Brain microvascular endothelial cell (primary cell): ENCODE measurements around the gene FGD4.

Experiments
- DNase-seq: peaks from one replicate; pipeline ENCODE4 v3.0.0-alpha.2; 2020
- H3K27ac ChIP-seq: fragments of 250-450 bp; sonication (Bioruptor Pico); 2 replicates; pipeline ENCODE4 v1.5.1; 2020; ENCODE audit warnings: mild to moderate bottlenecking, moderate library complexity
- H3K27me3 ChIP-seq: fragments of 250-450 bp; sonication (Bioruptor Pico); replicated peaks from 2 replicates; pipeline ENCODE4 v1.5.1; 2020; ENCODE audit warnings: mild to moderate bottlenecking
- H3K36me3 ChIP-seq: fragments of 250-450 bp; sonication (Bioruptor Pico); replicated peaks from 2 replicates; pipeline ENCODE4 v1.5.1; 2020; ENCODE audit warnings: mild to moderate bottlenecking
- H3K4me3 ChIP-seq: 2 replicates; pipeline ENCODE4 v1.5.1; 2011; ENCODE audit warnings: low read depth, mild to moderate bottlenecking, control low read depth, low read length, moderate library complexity
- CTCF ChIP-seq: IDR thresholded peaks from 2 replicates; pipeline ENCODE4 v1.5.1; 2011; ENCODE audit warnings: low read depth, mild to moderate bottlenecking, moderate library complexity, low read length, control low read depth, inconsistent platforms; ENCODE audit errors: missing control alignments
- in situ Hi-C: cut with HindIII; loops from 2 replicates; pipeline ENCODE4 v1.10.0; 2017; ENCODE audit warnings: low sequenced_read_pairs, low pct_ligation_motif_present

Gene FGD4

DNA sequence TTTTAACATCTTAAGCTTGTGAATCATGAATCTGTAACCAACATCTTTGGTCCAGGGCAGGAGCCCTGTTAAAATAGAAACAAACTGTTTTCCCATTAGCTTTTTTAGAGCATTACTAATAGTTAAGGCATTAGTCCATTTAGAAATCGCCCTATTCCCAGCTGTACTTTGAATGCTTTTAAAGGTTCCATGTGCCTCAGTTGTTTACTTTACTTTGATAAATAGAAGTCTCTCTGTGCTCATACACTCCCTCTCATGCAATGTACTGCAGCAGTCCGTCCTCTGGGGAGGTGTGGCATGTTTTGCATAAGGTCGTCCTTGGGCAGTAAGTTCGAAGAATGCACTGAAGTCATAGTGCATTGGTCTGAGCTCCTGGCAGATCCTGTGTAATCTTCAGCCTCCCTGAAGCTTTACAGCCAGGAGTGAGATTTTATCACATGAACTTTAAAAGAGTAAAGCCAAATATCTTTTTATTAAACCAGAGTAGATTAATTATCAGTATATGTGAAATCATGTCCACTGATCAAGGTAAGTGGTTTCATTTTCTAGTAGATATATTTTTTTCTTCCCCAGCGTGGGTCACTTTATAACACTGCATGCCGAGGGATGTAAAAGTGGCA lies 134.7 kb downstream of the FGD4 start:
- in situ Hi-C loops = no loop called here
- DNase-seq = peak; percentile 96
- H3K27me3 ChIP-seq = no peaks in the 10 kb centered on the region
- peak overlapping the region; percentile 55 for H3K4me3 ChIP-seq
- TF ChIP-seq CTCF = no peak
- H3K27ac ChIP-seq = peak overlapping the region; percentile 96
- no peaks in the 10 kb centered on the region for H3K36me3 ChIP-seq

DNA sequence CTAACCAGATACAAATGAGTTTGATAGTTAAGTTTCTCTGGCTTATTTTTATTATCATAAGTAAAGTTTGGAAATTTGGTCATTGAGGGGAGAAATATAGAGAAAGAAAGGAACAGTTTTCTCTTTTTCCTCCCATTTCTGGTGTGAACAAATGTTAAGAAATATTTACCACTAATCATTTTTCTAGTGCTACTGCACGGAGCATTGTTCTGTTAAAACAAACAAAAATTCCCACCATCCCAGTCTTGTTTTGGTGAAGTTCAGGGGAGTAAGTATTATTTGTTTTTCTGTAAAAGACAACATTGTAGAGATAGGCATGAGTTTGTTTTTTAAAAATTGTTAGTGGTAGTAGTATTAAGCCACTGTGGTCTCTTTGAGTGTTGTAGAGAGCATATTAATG lies 135.3 kb downstream of the FGD4 start:
- no peak for DNase-seq
- no peak for TF ChIP-seq CTCF
- peak overlapping the region; percentile 55 for H3K4me3 ChIP-seq
- peak overlapping the region; percentile 96 for H3K27ac ChIP-seq
- no peaks in the 10 kb centered on the region for H3K27me3 ChIP-seq
- in situ Hi-C loops = no loop called here
- no peaks in the 10 kb centered on the region for H3K36me3 ChIP-seq

GRCh38 chr12:32535288-32535999 lies 136.1 kb downstream of the FGD4 start:
- H3K4me3 ChIP-seq = peak overlapping the region; percentile 55
- peak overlapping the region; percentile 96 for H3K27ac ChIP-seq
- peak; percentile 68 for DNase-seq
- H3K27me3 ChIP-seq = no peaks in the 10 kb centered on the region
- TF ChIP-seq CTCF = no peak
- in situ Hi-C loops = no loop called here
- no peaks in the 10 kb centered on the region for H3K36me3 ChIP-seq

- Histone ChIP-seq H3K36me3 (no peaks in the 10 kb centered on the region), H3K27me3 (no peaks in the 10 kb centered on the region), H3K27ac (peak overlapping the region; percentile 96), H3K4me3 (peak overlapping the region; percentile 55)
- TF ChIP-seq CTCF = no peak
- in situ Hi-C loops = no loop called here
- no peak for DNase-seq
Measured at GRCh38 chr12:32536000-32536345, 136.6 kb downstream of the FGD4 start.

DNA sequence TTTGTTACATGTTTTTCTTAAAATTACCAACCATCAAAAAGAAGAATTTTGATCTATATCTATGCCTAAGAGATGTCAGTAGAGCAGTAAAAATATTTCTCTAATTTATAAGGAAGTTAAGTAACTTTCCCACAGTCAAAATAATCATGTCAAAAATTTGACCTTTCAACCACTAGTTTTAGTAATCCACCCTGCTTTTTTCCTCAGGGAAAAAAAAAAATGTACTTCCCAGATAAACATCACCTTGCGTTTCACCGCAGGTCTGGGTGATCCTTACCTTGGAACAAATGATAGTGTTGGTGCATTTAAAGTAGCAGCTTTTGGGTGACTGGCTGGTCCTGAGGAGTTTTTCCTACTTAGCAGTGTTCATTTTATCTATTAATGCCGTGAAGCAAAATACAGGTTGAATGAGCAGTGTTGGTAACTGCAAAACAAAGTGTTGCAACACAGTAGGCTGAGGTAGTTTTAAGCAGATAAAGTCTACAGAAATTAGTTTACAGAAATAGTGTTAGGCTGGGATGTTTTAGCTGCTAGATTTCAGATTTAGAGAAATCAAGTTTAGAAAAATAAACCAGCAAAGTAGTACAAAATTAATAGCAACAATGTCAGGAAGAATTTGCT lies 142.5 kb downstream of the FGD4 start:
- H3K27me3 ChIP-seq = no peaks in the 10 kb centered on the region
- no peaks in the 10 kb centered on the region for H3K36me3 ChIP-seq
- in situ Hi-C loops = no loop called here
- H3K4me3 ChIP-seq = no peak overlapping the region
- TF ChIP-seq CTCF = no peak
- H3K27ac ChIP-seq = peak overlapping the region; percentile 16
- DNase-seq = no peak
